Midbrain (tissue), 1 donor: ENCODE measurements around the gene TBC1D5.
"Not testable (repeated sequence)": the region's sequence is repeated elsewhere in the genome, so short reads cannot be mapped to it uniquely, and the experiment has no call there.

Source experiments
- DNase-seq: peaks from one replicate; lab custom pipeline; 2025; lab: John Stamatoyannopoulos, UW

TBC1D5 gene

GRCh38 chr3:17356585-17356984, 385.8 kb downstream of the TBC1D5 start:
- DNase-seq, result no peak

GRCh38 chr3:17355591-17355990, 386.8 kb downstream of the TBC1D5 start:
- DNase-seq, result no peak

GRCh38 chr3:17354341-17354740, 388.1 kb downstream of the TBC1D5 start:
- DNase-seq, result no peak

- DNase-seq, result no peak
Measured at GRCh38 chr3:17352620-17353019, 389.8 kb downstream of the TBC1D5 start.

- not testable (repeated sequence) for DNase-seq
Measured at GRCh38 chr3:17351193-17351592, 391.2 kb downstream of the TBC1D5 start.

- no peak for DNase-seq
Measured at GRCh38 chr3:17349093-17349492, 393.3 kb downstream of the TBC1D5 start.

- DNase-seq, result no peak
Measured at GRCh38 chr3:17342119-17342518, 400.3 kb downstream of the TBC1D5 start.

GRCh38 chr3:17340693-17341092, 401.7 kb downstream of the TBC1D5 start:
- no peak for DNase-seq

GRCh38 chr3:17340261-17340660, 402.2 kb downstream of the TBC1D5 start:
- no peak for DNase-seq

GRCh38 chr3:17339132-17339575, 403.3 kb downstream of the TBC1D5 start:
- DNase-seq, result no peak

GRCh38 chr3:17336291-17336690, 406.1 kb downstream of the TBC1D5 start:
- no peak for DNase-seq

GRCh38 chr3:17333893-17334292, 408.5 kb downstream of the TBC1D5 start:
- DNase-seq, result no peak

GRCh38 chr3:17333446-17333845, 409.0 kb downstream of the TBC1D5 start:
- DNase-seq, result no peak

- DNase-seq, result no peak
Measured at GRCh38 chr3:17330660-17331059, 411.8 kb downstream of the TBC1D5 start.

GRCh38 chr3:17329927-17330326, 412.5 kb downstream of the TBC1D5 start:
- DNase-seq, result no peak

- no peak for DNase-seq
Measured at GRCh38 chr3:17322106-17322793, 420.2 kb downstream of the TBC1D5 start.

- no peak for DNase-seq
Measured at GRCh38 chr3:17320266-17320665, 422.2 kb downstream of the TBC1D5 start.

- no peak for DNase-seq
Measured at GRCh38 chr3:17315897-17316296, 426.5 kb downstream of the TBC1D5 start.

GRCh38 chr3:17314171-17314570, 428.3 kb downstream of the TBC1D5 start:
- DNase-seq, result no peak

GRCh38 chr3:17313746-17314145, 428.7 kb downstream of the TBC1D5 start:
- no peak for DNase-seq

GRCh38 chr3:17310983-17311382, 431.4 kb downstream of the TBC1D5 start:
- no peak for DNase-seq

- DNase-seq, result no peak
Measured at GRCh38 chr3:17307887-17308286, 434.5 kb downstream of the TBC1D5 start.

GRCh38 chr3:17307482-17307881, 434.9 kb downstream of the TBC1D5 start:
- DNase-seq, result no peak

- DNase-seq, result no peak
Measured at GRCh38 chr3:17304969-17305368, 437.5 kb downstream of the TBC1D5 start.
